Colon (tissue), 2 donors: ENCODE data around the gene OR4D5.

Experiments used
- FAIRE-seq: peaks from 2 replicates; lab custom pipeline; 2012; peaks lifted over from hg19 to GRCh38; lab: Jason Lieb, UNC
- donor health status: control.
- donor health status: control.

The OR4D5 gene

DNA sequence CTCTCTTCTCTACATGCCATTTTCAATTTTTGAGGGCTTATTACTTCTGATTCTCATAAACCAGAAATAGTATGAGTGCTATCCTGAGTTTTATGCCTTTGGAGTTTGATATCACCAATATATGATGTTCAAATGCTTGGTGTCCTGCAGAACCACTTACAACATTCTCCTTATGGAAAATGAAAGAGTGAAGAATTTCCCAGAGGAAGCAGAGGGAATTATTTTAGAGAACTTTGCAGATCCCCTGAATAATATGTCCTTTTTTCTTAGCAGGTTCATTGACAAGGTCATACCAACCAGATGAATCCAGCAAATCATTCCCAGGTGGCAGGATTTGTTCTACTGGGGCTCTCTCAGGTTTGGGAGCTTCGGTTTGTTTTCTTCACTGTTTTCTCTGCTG lies at the start of gene OR4D5:
Gene OR4D5 (plus strand): TSS at position 301 of the 400 bp plus-strand sequence. CDS start 0 bp downstream, at position 301.
- no peak for FAIRE-seq

DNA sequence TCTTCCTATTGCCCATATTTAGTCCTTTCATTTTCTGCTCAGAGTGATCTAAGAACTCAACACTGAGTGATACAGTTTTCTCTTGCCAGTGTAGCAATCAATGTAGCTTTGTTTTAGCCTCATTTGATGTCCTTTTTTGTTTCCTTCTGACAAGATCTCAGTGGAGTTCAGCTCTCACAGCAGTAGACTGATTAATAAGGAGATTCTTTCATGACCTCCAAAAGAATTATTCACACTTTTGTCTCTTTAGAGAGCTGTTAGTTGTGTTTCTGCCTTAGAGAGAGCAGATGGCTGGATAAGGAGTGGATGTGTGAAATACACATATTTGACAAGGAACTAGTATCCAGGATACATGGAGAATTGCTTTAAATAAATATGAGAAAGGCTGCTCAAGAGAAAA lies 47.4 kb upstream of the OR4D5 start:
- FAIRE-seq, result no peak

DNA sequence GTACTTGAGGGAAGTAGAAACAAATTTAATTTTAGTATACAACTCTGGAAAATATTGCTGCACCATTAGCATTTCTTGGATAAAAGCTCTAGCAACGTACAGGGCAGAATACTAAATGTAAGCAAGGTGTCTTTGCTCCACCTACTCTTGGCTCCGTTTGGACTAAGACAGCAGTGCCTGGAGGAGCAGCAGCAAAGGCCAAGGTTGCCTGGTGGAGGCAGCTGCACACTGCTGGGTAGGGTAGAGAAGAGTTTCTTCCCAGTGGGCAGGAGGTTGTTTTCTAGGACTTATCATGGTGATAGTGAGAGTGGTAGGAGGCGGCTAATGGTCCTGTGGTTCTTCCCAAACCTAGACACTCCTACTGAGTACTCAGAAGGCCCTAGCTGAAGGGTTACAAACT lies 39.6 kb upstream of the OR4D5 start:
- FAIRE-seq, result no peak

DNA sequence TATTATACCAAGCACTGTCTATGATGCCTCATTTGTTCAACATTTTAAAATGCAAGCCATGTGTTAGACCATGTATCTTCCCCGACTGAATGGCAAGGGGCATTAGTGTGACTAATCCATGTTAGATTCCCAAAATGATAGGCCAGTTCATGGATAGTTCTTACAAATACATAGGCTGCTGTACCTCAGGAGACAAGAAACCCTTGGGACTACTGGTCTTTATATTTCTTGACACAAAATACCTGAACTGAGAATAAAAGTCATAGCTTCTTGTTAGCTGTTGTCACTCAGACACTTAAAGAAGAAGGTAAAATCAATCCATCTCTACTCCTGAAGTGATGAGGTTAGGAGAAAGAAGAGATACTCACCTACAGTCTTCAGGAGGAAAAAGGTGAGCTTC lies 37.5 kb upstream of the OR4D5 start, which contains the start of gene OR8D4:
Gene OR8D4 (plus strand): TSS at position 301 of the 400 bp plus-strand sequence. CDS start 4,265 bp downstream, outside the sequence.
- FAIRE-seq, result no peak

DNA sequence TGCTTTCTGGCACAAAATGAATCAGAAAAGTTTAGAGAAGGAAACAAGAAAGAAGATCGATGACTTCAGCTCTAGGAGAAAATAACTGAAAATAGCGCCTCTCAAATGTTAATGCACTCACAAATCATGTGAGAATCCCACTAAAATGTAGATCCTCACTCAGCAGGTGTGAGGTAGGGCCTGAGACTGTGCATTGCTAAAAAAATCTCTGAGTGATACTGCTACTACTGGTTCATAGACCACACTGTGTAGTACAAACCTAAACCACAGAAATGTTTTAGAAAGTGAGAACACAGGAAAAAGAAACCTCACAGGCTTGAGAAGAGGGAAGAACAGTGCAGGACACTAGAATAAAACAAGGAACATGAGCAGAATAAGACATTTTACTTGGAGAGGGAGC lies 35.5 kb upstream of the OR4D5 start:
- FAIRE-seq, result no peak

DNA sequence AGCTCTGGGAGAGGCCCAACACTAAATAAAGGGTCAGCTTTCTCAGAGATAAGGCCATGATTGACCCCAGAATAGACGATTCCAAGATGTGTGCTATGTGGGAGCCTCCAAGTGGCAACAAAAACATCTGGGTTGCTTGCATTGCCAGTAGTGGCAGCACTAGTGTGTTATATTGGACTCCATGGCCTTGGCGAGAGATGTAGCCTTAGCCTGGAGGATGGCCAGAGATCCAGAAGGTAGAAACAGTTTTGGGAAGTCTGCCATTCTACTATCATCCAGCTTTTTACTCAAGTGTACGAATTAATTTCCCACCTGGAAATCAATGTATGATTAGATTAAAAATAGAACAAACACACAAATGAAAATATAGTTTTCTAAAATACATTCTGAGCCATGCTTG lies 34.5 kb upstream of the OR4D5 start:
- FAIRE-seq, result no peak

DNA sequence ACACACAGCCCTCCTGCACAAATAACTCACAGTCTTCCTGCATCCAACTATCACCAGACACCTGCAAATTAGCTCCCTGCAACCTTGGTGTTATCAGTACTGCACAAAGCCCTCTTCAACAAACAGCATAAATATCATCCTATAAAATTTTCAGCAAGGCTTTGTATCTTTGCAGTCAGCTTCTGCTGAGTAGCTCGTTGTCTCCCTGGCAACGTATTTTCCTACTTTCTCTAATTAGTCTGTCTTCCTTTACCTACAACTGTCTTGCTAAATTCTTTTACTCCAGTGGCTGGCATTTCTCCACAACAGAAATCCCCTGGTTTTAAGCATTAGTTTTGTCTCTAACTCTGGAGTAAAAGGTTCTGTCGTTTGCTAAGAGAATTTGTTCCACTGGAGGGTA lies 33.6 kb upstream of the OR4D5 start:
- FAIRE-seq, result no peak

DNA sequence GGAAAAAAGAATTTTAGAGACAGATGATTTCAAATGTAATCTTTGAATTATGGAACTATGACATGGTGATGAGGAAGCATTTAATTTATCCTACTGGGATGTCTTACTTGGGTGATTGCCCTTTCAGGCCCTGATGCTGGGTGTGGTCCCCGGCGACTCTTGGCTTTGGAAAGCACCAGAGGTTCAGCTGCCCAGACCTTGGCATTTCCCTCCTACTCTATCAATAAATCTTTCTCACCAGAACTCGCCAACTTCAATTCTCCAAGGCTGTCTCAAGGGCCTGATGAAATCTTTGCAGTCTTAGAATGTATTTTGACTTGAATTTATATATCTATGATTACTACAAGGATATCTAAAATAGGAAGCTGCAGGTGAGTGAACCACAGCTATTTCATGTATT lies 18.5 kb upstream of the OR4D5 start:
- FAIRE-seq, result no peak

DNA sequence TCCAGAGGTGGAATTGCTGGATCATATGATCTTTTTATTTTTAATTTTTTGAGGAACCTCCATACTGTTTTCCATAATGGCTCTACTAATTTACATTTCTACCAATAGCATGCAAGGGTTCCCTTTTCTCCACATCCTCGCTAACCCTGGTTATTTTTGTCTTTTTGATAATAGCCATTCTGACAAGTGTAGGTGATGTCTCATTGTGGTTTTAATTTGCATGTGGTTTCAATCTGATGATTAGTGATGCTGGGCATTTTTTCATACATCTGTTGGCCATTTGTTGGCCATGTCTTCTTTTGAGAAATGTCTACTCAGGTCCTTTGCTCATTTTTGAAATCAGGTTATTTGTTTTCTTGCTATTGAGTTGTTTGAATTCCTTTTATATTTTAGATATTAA lies 15.4 kb upstream of the OR4D5 start:
- FAIRE-seq, result no peak

DNA sequence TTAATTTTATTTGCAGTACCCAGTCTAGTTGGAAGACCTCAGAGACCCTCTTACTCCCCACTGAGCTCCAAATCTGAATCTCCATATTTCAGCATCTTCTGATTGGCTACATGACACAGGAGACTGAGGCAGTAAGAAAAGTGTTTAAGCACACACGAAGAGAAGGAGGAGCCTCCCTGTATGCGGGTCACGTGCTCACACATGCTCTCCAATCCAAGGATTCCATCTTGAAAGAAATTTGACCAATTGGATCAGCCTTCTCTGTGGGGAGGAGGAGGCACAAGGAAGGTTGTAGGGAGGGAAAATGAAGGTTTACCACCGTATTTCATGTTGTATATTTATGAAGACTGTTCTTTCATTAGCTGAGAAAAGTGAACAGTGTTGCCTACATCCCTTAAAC lies 3.0 kb downstream of the OR4D5 start:
- no peak for FAIRE-seq

DNA sequence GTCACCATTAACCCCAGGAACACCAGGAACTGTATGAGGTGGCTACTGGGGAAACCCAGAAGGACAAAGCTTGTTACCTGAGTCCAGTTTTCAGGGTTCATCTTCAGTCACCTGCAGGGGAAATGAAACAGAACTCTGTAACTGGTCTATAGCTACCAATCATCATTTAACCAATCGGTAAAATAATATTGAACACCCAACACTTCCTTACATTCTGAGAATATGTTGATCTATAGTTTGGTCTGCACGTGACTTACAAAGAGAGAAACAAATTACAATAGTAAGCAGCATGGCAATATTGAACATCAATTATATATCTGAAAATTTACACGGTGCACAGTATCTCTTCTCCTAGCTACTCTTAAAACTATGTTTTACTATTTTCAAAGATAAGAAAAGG lies 4.3 kb downstream of the OR4D5 start, which contains the start of gene OR6T1:
Gene OR6T1 (minus strand): TSS at position 101 of the 400 bp plus-strand sequence. CDS start 0 bp downstream, at position 101.
- no peak for FAIRE-seq

DNA sequence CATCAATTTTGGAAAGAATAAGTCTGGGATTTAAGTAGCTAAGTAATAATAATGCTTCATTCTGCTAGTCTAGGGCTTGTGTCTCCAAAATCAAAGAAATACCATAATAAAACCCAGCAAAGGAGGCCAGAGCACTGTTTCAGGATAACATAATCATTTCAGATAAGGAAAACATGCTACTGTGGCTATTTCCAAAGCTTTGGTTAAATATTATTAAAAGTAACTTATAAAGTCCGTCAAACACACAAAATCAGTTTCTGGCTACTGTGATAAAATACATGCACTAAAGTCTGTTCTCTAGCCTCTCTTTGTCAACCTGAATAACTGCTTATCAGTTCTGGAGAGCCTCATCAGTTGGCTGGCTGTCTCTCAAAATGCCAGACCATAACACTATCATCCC lies 5.7 kb downstream of the OR4D5 start:
- no peak for FAIRE-seq

DNA sequence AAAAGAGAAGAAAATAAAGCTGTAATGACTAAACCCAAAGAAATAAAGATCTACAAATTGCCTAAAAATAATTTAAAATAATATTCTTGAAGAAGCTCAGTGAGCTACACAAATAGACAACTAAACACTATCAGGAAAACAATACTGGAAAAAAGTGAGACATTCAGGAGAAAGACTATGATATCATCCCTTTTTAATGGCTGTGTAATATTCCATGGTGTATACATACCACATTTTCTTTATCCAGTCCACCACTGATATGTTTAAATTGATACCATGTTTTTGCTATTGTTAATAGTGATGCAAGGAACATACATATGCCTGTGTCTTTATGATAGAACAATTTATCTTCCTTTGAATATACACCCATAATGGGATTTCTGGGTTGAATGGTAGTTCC lies 17.3 kb downstream of the OR4D5 start:
- FAIRE-seq, result no peak

DNA sequence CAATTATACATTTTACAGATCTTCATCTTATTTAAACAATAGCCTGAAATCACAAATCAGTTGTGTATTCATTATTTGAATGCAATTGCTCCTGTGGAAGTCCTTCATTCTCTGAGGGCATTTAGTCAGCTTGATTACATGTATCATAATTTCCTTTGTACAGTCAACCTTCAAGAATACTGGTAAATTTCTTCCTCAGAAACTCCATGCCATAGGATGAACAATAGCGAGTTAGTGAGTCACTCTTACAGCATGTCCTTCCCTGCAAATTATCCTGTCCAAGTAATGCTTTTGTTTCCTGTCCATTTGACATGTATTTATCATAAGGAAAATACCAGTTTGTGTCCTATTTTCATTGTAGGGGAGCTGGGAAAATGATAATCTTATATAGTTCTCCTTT lies 34.4 kb downstream of the OR4D5 start:
- no peak for FAIRE-seq

DNA sequence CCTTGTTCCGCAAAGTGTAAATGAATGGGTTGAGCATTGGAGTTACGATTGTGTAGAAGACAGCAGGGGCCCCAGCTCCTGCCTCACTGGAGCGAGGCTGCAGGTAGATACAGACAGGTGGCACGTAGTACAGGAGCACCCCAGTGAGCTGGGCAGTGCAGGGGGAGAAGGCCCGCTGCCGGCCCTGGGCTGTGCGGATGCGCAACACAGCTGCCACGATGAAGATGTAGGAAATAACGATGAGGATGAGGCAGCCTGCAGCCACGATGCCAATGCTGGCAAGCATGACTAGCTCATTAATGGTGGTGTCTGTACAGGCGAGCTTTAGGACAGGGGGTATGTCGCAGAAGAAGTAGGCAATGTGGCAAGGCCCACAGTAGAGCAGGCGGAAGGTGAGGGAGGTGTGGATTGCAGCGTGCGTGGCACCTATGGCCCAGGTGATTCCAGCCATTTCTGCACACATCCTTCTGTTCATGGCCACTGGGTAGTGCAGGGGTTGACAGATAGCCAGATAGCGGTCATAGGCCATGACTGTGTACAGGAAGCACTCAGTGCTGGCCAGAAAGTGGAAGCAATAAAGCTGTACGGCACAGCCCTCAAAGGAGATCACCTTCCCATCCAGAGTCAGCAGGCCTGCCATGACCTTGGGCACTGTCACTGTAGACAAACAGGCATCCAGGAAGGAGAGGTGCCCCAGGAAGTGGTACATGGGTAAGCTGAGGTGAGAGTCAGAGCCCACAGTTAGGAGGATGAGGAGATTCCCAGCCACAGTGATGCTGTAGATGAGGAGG lies 37.5 kb downstream of the OR4D5 start:
- no peak for FAIRE-seq

DNA sequence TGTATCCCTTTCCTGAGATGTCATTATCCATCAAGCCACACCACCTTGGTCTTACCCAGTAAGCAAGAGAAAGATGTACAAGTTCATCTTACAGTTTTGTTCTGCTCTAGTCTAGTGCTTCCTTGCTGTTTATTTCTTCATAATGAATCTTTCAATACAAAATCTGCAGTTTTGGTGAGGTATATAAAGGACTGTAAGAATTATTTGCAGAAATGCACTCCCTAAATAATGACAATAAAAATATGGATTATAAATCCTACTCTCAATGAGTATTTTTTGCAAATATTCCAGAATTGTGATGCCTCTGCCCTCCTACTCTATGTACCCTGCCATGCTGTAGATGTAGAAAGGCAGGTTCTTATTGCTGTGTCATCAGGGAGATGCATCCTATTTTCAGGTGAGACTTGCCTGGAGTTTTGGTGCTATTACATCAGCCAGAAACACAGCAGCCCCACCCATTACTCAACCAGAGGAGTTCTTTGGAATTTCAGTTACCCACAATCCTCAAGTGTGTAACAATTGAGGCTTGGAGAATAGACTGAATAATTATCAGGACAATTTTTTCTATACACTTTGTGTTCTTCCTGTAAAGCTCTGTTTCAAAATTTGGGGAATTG lies 38.4 kb downstream of the OR4D5 start, which contains the start of gene OR10S1:
Gene OR10S1 (minus strand): TSS at position 51 of the 617 bp plus-strand sequence. CDS start 117 bp downstream, outside the sequence.
- no peak for FAIRE-seq

DNA sequence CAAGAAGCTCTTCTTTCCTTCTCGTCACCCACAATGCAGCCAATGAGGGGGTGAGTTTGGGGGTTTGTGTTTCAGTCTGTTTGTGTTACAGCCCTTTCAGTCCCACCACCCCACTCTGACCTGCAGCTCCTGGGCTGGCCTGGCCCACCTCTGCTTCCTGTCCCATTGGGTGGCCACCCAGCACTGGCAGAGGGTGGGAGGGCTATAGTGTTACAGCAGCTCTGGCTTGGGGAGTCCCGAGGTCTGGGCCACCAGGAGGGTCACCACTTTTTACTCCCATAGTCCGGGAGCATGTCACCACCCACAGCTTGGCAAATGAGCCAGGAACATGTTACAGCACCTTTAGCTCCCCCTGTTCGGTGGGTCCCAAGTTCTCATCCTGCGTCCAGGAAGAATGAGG lies 39.9 kb downstream of the OR4D5 start:
- no peak for FAIRE-seq
